HG03064 (cell line): ENCODE results near the gene ZNF778.
"Not testable (repeated sequence)": the region's sequence is repeated elsewhere in the genome, so short reads cannot be mapped to it uniquely, and the experiment has no call there.

Experiments used
- ATAC-seq: cut with Tn5 transposase; IDR thresholded peaks from one replicate; pipeline ENCODE4 v1.9.1; 2021; ENCODE audit warnings: low read depth; ENCODE audit not compliant: unreplicated experiment

ZNF778 gene

DNA sequence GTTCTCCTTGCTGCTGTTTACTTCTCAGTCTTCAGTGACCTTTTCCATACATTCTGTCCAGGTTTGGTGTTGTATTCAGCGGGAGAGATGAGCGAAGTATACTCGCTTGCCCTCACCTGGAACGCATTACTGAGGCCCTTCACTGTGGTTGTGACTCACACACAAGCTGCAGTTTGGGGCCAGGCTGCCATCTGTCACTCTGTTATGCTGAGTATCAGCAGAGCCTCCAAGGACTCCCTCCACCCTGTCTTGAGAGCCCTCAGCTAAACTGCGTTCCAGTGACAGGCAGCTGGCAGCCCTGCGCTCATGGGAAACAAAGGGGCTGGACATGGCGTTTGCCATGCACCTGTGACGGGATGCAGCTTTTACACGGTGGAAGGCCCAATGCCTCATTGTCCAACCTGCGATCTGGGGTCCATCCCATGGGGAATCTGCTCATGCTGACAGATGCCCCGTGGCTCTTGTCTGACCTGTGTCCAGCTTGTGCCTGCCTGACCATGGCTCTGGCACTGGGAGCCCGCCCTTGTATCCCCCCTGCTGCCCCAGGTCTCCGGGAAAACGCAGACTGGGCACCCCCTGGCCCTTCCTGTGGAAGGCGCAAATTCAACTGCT is 6.5 kb upstream of the ZNF778 start:
- ATAC-seq, result no peak

GRCh38 chr16:89216315-89217137 is 977 bp upstream of the ZNF778 start:
- no peak for ATAC-seq

- no peak for ATAC-seq
These were observed 440 bp upstream of the ZNF778 start for GRCh38 chr16:89217138-89217387.

DNA sequence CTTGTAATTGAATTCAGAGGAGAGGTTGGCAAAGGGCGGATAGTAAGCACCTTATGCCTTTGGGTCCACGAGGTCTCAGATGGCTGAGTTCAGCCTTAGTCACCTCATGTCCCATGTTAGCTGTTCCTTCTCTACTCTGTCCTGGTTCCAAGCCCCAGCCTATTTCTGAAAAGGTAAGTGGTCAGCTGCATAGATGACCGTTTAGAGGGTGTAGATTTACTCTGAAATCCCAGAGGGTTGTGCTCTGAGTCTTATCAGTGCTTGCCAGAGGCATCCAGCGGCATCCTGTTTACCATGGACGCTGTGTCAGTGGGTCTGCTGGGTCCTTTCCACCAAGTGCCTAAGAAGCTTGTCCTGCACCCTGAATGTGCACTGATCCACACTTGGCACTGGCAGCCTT is 1.9 kb downstream of the ZNF778 start:
- no peak for ATAC-seq

GRCh38 chr16:89221604-89222003 is 4.1 kb downstream of the ZNF778 start:
- ATAC-seq, result no peak

GRCh38 chr16:89222931-89223330 is 5.4 kb downstream of the ZNF778 start:
- no peak for ATAC-seq

GRCh38 chr16:89224665-89225064 is 7.2 kb downstream of the ZNF778 start:
- ATAC-seq, result no peak

DNA sequence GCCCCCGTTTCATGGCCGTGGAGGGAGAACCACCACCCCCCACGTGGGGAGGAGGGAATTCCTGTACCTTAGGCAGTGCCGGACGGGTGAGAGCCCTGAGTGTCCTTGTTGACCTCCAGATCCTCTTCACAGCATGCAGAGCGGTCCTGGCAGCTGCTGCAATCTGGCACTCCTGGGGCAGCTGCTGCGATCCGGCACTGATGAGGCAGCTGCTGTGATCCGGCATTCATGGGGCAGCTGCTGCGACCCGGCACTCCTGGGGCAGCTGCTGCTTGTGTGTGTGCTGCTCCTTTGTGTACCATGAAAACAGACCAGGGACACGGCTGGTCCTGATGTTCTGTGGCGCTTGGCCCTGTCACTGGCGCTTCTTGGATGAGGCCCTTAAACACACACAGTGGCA is 12.8 kb downstream of the ZNF778 start:
- ATAC-seq, result no peak

GRCh38 chr16:89232107-89232506 is 14.6 kb downstream of the ZNF778 start:
- no peak for ATAC-seq

DNA sequence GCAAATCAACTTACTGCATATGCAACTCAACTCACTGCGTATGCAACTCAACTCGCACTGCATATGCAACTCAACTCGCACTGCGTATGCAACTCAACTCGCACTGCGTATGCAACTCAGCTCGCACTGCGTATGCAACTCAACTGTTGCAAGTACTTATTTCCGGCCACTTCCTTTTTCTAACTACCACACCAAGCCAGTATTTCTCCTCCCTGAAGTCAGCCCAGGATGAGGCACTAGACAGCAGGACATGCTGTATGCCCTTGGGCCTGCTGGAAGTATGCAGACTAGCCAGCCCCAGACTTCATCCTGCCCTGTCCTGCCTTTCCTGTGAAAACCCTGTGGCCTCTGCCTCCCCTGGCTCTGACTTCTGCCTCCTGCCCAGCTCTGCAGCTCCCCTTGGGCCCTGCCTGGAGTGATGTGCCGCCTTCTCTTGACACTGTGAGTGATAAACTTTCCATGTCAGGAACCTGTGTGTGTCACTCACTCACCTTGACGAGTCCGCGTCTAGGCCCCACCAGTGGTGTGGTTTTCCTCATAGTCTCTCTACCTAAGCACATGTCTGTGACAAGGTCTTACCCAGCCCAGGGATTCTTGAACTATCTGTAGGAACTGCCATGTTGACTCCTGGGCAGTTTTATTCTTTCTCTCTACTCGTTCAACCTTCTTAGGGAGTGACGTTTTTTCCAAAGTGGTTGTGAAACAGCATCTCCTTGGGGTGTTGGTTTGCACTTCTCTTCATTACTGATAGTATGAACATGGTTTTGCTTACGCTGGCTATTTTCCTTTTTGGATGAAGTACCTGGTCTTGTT is 16.4 kb downstream of the ZNF778 start:
- ATAC-seq, result no peak

DNA sequence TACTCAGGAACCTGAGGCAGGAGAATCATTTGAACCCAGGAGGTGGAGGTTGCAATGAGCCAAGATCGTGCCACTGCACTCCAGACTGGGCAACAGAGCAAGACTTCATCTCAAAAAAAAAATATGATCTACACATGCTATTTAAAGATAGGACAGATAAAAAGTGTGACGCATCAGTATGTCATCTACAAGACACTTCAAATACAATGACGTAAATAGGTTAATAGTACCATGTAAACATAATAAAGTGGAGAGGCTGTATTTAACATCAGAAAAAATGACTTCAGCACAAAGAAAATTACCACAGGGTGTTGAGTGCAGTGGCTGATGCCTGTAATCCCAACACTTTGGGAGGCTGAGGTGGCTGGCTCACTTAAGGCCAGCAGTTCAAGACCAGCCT is 20.2 kb downstream of the ZNF778 start:
- ATAC-seq, result no peak

DNA sequence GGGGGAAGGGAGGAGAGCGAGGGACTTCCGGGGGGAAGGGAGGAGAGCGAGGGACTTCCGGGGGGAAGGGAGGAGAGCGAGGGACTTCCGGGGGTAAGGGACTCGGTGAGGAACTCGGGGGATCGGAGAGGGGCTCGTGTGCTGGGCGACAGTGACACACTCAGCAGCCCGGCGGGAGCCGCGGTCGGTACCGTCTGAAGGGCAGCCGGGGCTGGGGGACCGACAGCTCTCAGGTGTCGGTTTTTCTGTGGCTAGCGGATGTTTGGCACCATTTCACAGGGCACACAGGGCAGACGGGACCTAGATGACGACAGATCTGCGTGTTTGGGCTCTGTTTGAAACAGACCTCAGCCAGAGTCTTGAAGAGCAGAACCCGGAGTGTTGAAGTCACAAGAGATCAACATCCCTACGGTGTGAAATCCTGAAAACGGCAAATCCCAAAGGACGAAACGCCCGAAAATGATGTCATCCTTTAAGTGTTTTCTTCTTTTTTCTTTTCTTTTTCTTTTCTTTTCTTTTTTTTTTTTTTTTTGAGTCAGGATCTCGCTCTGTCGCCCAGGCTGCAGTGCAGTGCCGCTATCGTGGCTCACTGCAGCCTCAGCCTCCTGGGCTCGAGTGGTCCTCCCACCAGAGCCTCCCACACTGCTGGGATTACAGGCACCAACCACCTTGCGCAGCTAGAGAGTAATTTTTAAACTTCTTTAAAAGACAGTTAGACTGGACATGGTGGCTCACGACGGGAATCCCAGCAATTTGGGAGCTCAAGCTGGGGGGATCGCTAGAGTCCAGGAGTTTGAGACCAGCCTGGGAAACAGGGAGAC is 23.9 kb downstream of the ZNF778 start:
- no peak for ATAC-seq

DNA sequence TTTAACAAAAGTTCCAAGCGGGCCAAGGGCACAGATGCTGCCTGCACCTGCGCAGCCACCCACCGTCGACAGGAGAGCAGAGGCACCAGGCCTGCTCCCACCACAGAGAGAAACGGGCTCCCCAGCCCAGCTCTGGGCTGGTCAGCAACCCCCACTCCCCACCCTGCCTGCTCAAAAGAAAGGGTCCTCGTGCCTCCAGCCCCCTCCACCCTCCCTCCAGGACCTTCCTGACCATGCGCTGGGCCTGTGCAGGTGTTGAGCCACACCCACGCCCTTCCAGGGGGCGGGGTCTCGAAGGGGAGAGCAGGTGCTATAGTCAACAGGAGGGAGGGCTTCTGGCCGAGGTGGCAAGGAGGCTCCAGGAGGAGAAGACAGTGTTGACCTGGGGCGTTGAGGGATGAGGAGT is 25.3 kb downstream of the ZNF778 start:
- ATAC-seq, result no peak

DNA sequence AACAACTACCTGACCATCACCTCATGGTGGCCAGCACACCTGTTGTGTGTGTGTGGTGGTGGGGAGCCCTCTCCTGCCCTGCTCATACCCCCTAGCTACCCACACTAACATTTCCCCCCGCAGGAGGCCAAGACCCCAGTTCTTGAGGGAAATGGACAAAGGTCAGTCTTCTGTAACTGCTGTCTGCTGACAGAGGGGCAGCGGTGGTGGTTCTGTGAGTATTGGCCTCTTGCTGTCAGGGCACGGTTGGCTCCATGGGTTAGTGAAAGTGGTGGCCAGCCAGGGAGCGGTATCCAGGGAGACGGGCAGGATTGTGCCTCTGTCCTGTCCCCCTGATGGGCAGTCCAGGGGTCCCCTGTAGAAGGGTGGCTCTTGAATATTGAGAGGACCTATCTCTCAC is 26.2 kb downstream of the ZNF778 start:
- no peak for ATAC-seq

DNA sequence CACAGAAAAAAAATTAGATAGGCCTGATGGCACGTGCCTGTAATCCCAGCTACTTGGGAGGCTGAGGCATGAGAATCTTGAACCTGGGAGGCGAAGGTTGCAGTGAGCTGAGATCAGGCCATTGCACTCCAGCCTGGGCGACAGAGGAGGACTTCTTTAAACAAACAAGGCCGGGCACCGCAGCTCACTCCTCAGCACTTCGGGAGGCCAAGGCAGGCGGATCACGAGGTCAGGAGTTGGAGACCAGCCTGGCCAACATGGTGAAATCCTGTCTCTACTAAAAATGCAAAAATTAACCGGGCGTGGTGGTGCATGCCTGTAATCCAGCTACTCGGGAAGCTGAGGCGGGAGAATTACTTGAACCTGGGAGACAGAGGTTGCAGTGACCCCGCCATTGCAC is 26.8 kb downstream of the ZNF778 start:
- not testable (repeated sequence) for ATAC-seq

DNA sequence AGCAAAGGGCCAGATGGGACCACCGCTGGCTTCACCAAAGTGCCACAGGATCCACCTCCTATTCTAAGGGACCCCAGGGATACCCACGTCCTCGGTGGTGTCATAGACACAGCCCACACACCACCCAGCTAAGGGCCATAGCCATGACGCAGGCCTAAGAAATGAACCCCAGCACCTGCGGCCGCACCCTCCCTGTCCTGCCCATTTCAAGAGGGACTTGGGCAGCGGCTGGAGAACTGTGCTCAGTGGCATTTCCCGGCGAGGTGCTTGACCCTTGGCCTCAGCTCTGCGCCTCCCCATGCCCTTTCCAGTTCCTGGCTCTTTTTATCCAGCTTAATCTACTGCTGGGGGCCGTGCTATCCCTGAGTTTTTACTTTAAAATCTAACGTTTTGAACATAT is 27.3 kb downstream of the ZNF778 start:
- no peak for ATAC-seq

- ATAC-seq, result no peak
These were observed 28.9 kb downstream of the ZNF778 start for GRCh38 chr16:89246383-89246902.

DNA sequence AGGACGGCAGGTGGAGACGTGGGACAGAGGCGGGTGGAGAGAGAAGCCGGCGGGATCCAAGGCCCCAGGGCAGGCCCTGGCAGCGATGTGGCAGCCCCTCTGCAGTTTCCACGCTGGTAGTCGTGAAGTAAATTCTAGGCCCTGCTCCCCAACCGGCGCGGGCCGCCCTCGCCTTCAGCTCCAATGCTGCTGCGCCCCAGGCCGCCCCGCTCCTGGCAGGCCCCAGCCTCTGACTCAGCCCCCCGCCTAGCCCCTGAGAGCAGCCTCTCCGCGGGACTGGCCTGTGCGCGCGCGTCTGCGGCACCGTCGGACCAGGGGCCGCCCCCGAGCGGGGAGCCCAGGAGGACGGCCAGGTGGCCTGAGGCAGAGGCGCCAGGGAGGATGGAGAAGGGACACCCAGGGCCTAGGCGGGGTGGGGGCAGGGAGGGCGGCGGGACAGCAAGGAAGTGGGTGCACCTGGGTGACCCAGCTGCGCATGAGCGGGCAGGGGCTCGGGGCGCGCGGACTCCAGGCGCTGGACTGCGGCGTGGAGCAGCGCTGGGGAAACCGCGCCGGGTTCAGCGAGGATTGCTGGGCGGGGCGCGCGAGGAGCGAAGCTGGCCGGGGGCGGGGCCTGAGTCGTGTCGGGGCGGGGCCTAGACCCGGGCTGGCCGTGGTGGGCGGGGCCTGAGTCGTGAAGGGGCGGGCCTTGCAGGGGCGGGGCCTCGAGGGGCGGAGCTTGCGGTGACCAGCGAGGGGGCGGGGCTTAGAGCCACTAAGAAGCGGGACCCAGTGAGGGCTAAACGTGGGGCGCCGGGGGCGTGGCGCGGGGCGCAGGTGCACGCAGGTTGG is 29.6 kb downstream of the ZNF778 start:
- ATAC-seq, result peak; percentile 59

GRCh38 chr16:89247734-89248075 is 30.2 kb downstream of the ZNF778 start:
- ATAC-seq, result not testable (repeated sequence)
